ENCODE measurements around the gene SPN. TPM values are rescaled to one million over a fixed set of nuclear protein-coding genes. Genes with fewer than 3 reads are reported as not detected.

The SPN gene
- total RNA-seq, 1 experiment from 2014 or later: not detected

GRCh38 chr16:29699324-29700219 lies 36.5 kb downstream of the SPN start:
- H3K27ac ChIP-seq (ENCODE audit: low read depth, low read length, poor library complexity, severe bottlenecking): no peak overlapping the region
- no TSS peak for BruUV-seq (replicated peaks)
- ChIA-PET POLR2A (ENCODE audit: low non-redundant PET) (no interaction called here), CTCF (interaction anchor here (0.5 to 2.1 kb wide), 12 partner anchors 8 to 332 kb away, joined by 3 to 11 read pairs (median 4); no protein-coding TSS in a partner anchor)
- no peaks in the 10 kb centered on the region for H3K36me3 ChIP-seq (ENCODE audit: insufficient read depth, low read length, poor library complexity, severe bottlenecking)
- TF ChIP-seq CTCF (conservative IDR thresholded peaks at IDR 0.05; ENCODE audit: low read depth, low read length): no peak
- no peak for TF ChIP-seq EZH2 (IDR thresholded peaks at IDR 0.05; ENCODE audit: borderline replicate concordance, low read depth, low read length, poor library complexity, severe bottlenecking)
- peaks cover 13% of the 10 kb centered on the region for H3K4me1 ChIP-seq (ENCODE audit: insufficient read depth, low read length, poor library complexity, severe bottlenecking)
- no peak for DNase-seq (ENCODE audit: low spot score)
- H3K4me3 ChIP-seq (ENCODE audit: low read depth, low read length, poor library complexity, severe bottlenecking): no peak overlapping the region
- H3K27me3 ChIP-seq (replicated peaks; ENCODE audit: insufficient read depth, low read depth, low read length, poor library complexity): no peaks in the 10 kb centered on the region
- intact Hi-C loops (cut with micrococcal nuclease; ENCODE audit: unreplicated experiment): loop anchor here (2.0 kb wide), 2 partner anchors 117 to 321 kb away; partner anchors contain the start of gene PAGR1
- no peaks in the 10 kb centered on the region for H3K9me3 ChIP-seq (ENCODE audit: low read depth, low read length, poor library complexity, severe bottlenecking)

- peak; percentile 90 for DNase-seq (ENCODE audit: low spot score)
- Histone ChIP-seq H3K4me3 (ENCODE audit: low read depth, low read length, poor library complexity, severe bottlenecking) (no peak overlapping the region), H3K27ac (ENCODE audit: low read depth, low read length, poor library complexity, severe bottlenecking) (no peak overlapping the region), H3K4me1 (ENCODE audit: insufficient read depth, low read length, poor library complexity, severe bottlenecking) (peaks cover 13% of the 10 kb centered on the region), H3K36me3 (ENCODE audit: insufficient read depth, low read length, poor library complexity, severe bottlenecking) (no peaks in the 10 kb centered on the region), H3K27me3 (replicated peaks; ENCODE audit: insufficient read depth, low read depth, low read length, poor library complexity) (no peaks in the 10 kb centered on the region), H3K9me3 (ENCODE audit: low read depth, low read length, poor library complexity, severe bottlenecking) (no peaks in the 10 kb centered on the region)
- no TSS peak for BruUV-seq (replicated peaks)
- ChIA-PET POLR2A (ENCODE audit: low non-redundant PET) (no interaction called here), CTCF (interaction anchor here (0.5 to 2.1 kb wide), 10 partner anchors 9 to 332 kb away, joined by 3 to 11 read pairs (median 4); no protein-coding TSS in a partner anchor)
- no peak for TF ChIP-seq EZH2 (IDR thresholded peaks at IDR 0.05; ENCODE audit: borderline replicate concordance, low read depth, low read length, poor library complexity, severe bottlenecking)
- TF ChIP-seq CTCF (conservative IDR thresholded peaks at IDR 0.05; ENCODE audit: low read depth, low read length): peak; percentile 84
- intact Hi-C loops (cut with micrococcal nuclease; ENCODE audit: unreplicated experiment): loop anchor here (2.0 kb wide), 2 partner anchors 116 to 320 kb away; partner anchors contain the start of gene PAGR1
Observed at GRCh38 chr16:29700253-29700987, 37.4 kb downstream of the SPN start.

- peaks cover 13% of the 10 kb centered on the region for H3K4me1 ChIP-seq (ENCODE audit: insufficient read depth, low read length, poor library complexity, severe bottlenecking)
- CTCF ChIA-PET: interaction anchor here (0.6 to 1.2 kb wide), 2 partner anchors 28 to 329 kb away, joined by 3 to 4 read pairs; no protein-coding TSS in a partner anchor
- H3K27ac ChIP-seq (ENCODE audit: low read depth, low read length, poor library complexity, severe bottlenecking): no peak overlapping the region
- no peaks in the 10 kb centered on the region for H3K9me3 ChIP-seq (ENCODE audit: low read depth, low read length, poor library complexity, severe bottlenecking)
- TF ChIP-seq EZH2 (IDR thresholded peaks at IDR 0.05; ENCODE audit: borderline replicate concordance, low read depth, low read length, poor library complexity, severe bottlenecking) (no peak), CTCF (conservative IDR thresholded peaks at IDR 0.05; ENCODE audit: low read depth, low read length) (no peak)
- POLR2A ChIA-PET (ENCODE audit: low non-redundant PET): interaction anchor here (0.6 kb wide), 1 partner anchor 128 kb away, joined by 3 read pairs; no protein-coding TSS in a partner anchor
- no peaks in the 10 kb centered on the region for H3K36me3 ChIP-seq (ENCODE audit: insufficient read depth, low read length, poor library complexity, severe bottlenecking)
- DNase-seq (ENCODE audit: low spot score): no peak
- H3K27me3 ChIP-seq (replicated peaks; ENCODE audit: insufficient read depth, low read depth, low read length, poor library complexity): no peaks in the 10 kb centered on the region
- BruUV-seq (replicated peaks): no TSS peak
- no peak overlapping the region for H3K4me3 ChIP-seq (ENCODE audit: low read depth, low read length, poor library complexity, severe bottlenecking)
- intact Hi-C loops (cut with micrococcal nuclease; ENCODE audit: unreplicated experiment): loop anchor here (2.0 kb wide), 2 partner anchors 116 to 320 kb away; partner anchors contain the start of gene PAGR1
Observed at GRCh38 chr16:29701214-29701555, 38.1 kb downstream of the SPN start.

All from A673 (cell line).